HFFc6 (cell line): ENCODE measurements around the gene SOX2. TPM values are rescaled to one million over a fixed set of nuclear protein-coding genes. Genes with fewer than 3 reads are reported as not detected.

ENCODE experiments used
- DNase-seq: peaks from one replicate; pipeline ENCODE4 v3.0.0-alpha.2; 2018
- H3K27ac Mint-ChIP-seq: 2 replicates; pipeline ENCODE4 v1.8.0; 2020; ENCODE audit warnings: mild to moderate bottlenecking, mixed read lengths
- H3K27me3 Mint-ChIP-seq: 2 replicates; pipeline ENCODE4 v1.8.0; 2021; ENCODE audit warnings: mild to moderate bottlenecking, moderate library complexity, mixed read lengths; ENCODE audit not compliant: insufficient read depth
- H3K36me3 Mint-ChIP-seq: 2 replicates; pipeline ENCODE4 v1.8.0; 2021; ENCODE audit warnings: low read depth, mixed read lengths
- H3K4me1 Mint-ChIP-seq: 2 replicates; pipeline ENCODE4 v1.8.0; 2020; ENCODE audit warnings: low read depth, mixed read lengths
- H3K4me3 Mint-ChIP-seq: 2 replicates; pipeline ENCODE4 v1.8.0; 2020; ENCODE audit warnings: mild to moderate bottlenecking, moderate library complexity, mixed read lengths
- H3K9me3 Mint-ChIP-seq: 2 replicates; pipeline ENCODE4 v1.8.0; 2020; ENCODE audit warnings: mild to moderate bottlenecking, mixed read lengths
- total RNA-seq, 6 experiments: library from RNA; stranded (reverse); fragmentation: NEBNext Ultra II Directional; extraction: Animal tissue kit (Norgen Biotek cat#: 25700); gene quantifications; 2 replicates in 1 of 6; 3 replicates in 5 of 6; pipeline ENCODE4 v1.2.3, GENCODE V29; 2021
- TF ChIP-seq, protein P1 (sequence below): fragments of 200-600 bp; sonication (generic); IDR thresholded peaks from 2 replicates; pipeline ENCODE4 v1.5.0; 2021; ENCODE audit warnings: antibody characterized with exemption, mild to moderate bottlenecking

The SOX2 gene
- total RNA-seq, 6 experiments from 2014 or later, result not detected

DNA sequence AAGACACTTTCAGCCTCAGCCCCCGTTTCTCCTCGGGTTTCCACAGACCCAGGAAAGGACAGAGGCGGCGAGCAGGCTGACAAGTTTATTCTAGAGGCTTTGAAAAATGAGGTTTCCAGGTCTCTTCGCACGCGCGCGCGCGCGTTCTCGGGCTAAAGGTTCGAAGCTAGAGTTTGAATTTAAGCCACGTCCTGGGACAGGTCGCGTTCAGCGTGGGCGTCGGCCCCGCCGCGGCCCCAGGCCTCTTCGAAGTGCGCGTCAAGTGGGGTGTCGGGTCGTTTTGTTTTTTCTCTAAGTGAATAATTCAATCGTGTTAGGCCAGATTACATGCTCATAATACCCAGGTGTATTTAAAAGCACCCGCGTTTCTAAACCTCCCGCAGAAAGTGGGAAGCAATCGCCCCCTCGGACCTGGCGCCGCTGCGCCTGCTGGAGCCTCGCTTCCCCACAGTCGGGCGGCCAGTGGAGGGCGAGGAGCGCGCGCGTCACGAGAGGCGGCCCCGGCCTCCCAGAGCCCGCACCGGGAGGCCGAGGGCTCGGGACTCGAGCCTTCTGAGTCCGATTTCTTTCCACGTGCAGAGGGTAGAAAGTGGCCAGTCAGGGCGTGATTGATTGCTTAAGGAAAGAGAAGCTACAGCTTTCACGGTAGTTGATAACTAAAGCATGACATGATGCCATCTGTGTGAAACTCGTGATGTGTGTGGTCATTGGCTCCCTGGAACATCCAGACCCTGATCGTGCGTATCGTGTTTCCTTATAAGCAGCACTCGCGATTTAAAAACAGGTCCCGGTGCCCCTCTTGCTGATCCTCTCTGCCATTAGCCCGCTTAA lies 15.8 kb upstream of the SOX2 start:
- Mint-ChIP-seq H3K36me3 (no peaks in the 10 kb centered on the region), H3K27ac (no peak overlapping the region), H3K4me1 (peaks cover 8% of the 10 kb centered on the region), H3K27me3 (peaks cover 21% of the 10 kb centered on the region), H3K9me3 (no peaks in the 10 kb centered on the region), H3K4me3 (no peak overlapping the region)
- no peak for DNase-seq
- TF ChIP-seq, protein P1, sequence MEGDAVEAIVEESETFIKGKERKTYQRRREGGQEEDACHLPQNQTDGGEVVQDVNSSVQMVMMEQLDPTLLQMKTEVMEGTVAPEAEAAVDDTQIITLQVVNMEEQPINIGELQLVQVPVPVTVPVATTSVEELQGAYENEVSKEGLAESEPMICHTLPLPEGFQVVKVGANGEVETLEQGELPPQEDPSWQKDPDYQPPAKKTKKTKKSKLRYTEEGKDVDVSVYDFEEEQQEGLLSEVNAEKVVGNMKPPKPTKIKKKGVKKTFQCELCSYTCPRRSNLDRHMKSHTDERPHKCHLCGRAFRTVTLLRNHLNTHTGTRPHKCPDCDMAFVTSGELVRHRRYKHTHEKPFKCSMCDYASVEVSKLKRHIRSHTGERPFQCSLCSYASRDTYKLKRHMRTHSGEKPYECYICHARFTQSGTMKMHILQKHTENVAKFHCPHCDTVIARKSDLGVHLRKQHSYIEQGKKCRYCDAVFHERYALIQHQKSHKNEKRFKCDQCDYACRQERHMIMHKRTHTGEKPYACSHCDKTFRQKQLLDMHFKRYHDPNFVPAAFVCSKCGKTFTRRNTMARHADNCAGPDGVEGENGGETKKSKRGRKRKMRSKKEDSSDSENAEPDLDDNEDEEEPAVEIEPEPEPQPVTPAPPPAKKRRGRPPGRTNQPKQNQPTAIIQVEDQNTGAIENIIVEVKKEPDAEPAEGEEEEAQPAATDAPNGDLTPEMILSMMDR, result no peak

GRCh38 chr3:181696626-181697230 lies 15.0 kb upstream of the SOX2 start:
- Mint-ChIP-seq H3K4me3 (no peak overlapping the region), H3K9me3 (no peaks in the 10 kb centered on the region), H3K27me3 (peaks cover 21% of the 10 kb centered on the region), H3K4me1 (peaks cover 11% of the 10 kb centered on the region), H3K27ac (no peak overlapping the region), H3K36me3 (no peaks in the 10 kb centered on the region)
- TF ChIP-seq, protein P1, result no peak
- DNase-seq, result no peak

- Mint-ChIP-seq H3K27ac (no peak overlapping the region), H3K27me3 (peaks cover 33% of the 10 kb centered on the region), H3K4me3 (no peak overlapping the region)
Observed at GRCh38 chr3:181698263-181698954, 13.3 kb upstream of the SOX2 start.

DNA sequence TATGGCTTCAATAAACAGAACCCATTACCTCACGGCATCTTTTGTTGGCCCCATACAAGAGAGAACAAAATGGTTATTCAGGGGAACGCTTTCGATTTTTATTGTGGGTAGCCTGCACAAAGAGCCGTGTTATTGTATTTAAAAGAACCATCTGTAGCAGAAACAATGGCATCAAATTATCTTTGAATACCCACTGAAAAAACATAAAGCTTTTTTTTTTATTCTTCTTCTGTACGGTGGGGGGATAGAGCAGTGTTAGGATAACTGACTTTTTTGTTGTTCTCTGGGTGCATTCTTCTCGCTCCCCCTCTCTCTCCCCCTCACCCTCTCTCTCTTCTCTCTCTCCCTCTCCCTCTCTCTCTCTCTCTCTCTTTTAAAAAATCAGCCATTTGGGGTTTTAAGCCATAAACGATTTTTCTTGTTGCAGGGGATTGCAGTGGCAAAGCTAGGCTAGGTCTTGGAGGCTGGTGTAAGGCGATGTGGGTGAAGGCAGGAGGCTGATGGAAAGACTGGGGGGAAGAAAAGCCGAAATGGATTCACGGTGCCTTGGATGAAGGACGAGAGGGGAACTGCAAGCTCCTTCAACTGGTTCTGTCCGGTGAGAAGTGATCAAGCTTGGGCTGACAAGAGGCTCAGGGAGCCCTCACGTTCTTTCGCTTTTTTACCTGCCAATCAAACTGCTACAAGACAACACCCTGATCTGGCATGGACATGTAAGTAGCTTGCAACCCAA lies 12.4 kb upstream of the SOX2 start:
- TF ChIP-seq, protein P1, result no peak
- Mint-ChIP-seq H3K27me3 (peaks cover 39% of the 10 kb centered on the region), H3K36me3 (no peaks in the 10 kb centered on the region), H3K4me3 (no peak overlapping the region), H3K4me1 (peaks cover 16% of the 10 kb centered on the region), H3K27ac (no peak overlapping the region), H3K9me3 (no peaks in the 10 kb centered on the region)
- no peak for DNase-seq

More at GRCh38 chr3:181698263-181698954, 13.3 kb upstream of the SOX2 start:
- no peak for DNase-seq
- H3K9me3 Mint-ChIP-seq, result no peaks in the 10 kb centered on the region
- H3K4me1 Mint-ChIP-seq, result peaks cover 16% of the 10 kb centered on the region
- TF ChIP-seq, protein P1, result no peak
- no peaks in the 10 kb centered on the region for H3K36me3 Mint-ChIP-seq
